HG03457 (cell line): Measurements from ENCODE around the gene SLC7A1.

ENCODE experiments used
- ATAC-seq: cut with Tn5 transposase; IDR thresholded peaks from one replicate; pipeline ENCODE4 v1.9.1; 2021; ENCODE audit warnings: moderate number of reproducible peaks; ENCODE audit not compliant: unreplicated experiment

The SLC7A1 gene

DNA sequence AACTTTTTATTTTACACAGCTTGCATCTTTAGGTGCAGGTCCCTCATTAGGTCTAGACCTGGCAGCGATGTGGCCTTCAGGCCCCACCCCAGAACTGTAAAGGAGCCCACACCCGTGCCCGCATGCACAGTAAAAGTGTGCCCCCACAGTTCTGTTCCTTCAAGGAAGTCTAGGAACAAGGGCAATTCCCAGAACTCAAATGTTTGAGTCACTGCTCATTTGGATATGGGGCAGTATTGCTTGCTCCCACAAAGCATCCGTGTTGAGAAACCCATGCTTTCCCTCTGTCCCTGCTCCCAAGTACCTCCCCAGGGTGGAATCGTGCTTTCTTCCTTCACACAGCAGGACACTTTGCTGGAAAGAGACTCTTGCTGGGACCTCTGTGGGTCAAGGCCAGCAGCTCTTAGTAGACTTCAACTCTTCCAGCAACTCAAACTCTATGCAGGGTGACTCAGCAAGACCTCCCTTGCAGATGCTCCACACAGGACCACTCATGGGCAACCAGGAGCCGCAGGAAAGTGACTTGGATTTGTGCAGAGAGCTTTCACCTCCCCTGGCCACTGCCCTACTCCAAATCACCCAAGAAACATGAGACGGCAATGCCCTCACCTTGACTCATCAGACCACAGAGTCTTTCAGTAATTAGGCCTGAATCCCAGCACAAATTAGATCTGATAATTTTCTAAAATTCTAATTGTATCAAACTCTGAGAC, 12.3 kb downstream of the SLC7A1 start:
- no peak for ATAC-seq

GRCh38 chr13:29582171-29582570, 13.3 kb downstream of the SLC7A1 start:
- no peak for ATAC-seq

- no peak for ATAC-seq
Observed at GRCh38 chr13:29581666-29582065, 13.8 kb downstream of the SLC7A1 start.

DNA sequence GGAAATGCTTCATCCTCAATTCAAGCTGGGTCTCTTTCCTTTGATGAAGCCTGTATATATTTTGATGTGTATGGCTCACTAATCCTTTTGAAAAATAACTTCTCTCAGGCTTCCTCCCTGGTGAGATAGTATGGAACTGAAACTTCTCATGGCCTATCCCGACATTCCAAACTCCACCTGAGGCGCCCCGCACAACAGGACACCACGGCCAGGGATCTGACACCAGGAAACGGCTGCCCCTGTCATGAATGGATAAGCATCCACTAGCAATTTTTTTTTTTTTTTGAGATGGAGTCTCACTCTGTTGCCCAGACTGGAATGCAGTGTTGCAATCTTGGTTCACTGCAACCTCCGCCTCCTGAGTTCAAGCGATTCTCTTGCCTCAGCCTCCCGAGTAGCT, 16.4 kb downstream of the SLC7A1 start:
- no peak for ATAC-seq

DNA sequence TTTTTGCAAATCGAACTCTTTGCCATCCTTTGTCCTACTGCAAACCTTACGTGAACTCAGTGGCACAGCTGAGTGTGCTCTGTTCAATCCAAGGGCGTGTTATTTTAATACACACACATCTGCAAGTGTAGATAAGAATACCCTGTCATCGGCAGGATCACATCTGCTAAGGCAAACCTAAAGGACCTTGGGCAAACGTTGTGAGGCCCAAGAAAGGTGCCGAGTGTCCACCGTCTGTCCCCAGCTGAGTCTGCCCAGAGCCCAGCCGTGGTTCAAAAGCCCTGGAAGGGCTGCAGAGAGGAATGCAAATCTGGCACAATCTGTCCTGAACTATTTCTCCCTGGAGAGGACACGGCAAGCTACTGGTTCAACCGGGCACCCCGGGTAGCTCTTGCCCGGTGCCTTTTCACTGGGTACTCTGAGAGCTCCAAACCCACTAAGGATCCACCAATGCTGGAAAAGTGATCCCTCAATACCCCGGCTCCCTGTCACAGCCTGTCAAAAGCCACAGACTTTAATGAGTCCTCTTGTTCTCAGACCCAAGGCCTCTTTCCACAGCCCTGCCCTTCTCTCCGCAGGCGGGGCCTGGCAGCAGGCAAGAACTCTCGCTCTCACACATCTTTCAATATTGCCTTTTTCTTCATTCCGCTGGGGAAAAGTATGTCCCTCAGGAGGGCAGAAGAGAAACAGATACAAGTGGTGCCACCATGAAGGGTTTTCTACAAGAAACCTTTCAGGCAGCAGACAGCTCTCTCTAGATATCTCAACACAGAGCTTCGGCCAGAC, 17.0 kb downstream of the SLC7A1 start:
- ATAC-seq, result no peak

GRCh38 chr13:29577136-29578051, 18.1 kb downstream of the SLC7A1 start:
- ATAC-seq, result no peak

- ATAC-seq, result no peak
Observed at GRCh38 chr13:29576581-29576980, 18.9 kb downstream of the SLC7A1 start.

- no peak for ATAC-seq
Observed at GRCh38 chr13:29575098-29575497, 20.4 kb downstream of the SLC7A1 start.

DNA sequence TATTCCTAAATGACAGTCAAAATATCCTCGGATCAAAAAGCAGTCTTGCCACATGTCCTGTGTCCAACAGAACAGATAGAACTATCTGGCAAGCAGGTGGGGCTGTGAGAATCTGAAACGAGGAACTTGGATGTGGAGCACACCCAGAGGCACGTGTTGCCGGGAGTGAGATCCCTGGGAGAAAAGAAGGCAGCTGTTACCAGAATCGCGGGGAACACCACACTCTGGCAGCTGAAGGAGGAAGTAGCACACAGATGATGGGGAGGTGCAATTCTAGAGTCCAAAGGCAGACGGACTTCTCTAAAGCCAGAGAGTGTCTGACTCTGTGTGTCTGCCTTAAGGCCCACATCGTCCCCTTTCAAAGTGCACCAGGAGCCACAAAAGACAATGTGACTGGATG, 22.3 kb downstream of the SLC7A1 start:
- no peak for ATAC-seq

DNA sequence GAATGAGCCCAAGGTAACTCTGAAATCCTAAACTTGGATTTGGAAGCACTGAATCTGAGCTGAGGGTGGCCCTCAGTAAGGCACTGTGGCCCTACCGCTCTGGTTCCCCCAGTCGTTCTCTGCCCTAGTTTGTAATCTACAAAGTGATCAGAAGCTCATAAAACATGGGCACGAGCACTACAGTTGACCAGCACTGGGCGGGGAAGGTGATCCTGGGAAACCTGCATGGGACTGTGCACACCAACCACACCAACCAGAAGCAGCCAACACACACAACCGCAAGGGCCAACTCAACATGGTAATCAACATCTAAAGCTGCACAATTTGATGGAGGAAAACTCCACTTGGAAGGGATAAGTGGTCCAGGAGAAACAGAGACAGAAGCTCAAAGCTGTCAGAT, 22.9 kb downstream of the SLC7A1 start:
- no peak for ATAC-seq

DNA sequence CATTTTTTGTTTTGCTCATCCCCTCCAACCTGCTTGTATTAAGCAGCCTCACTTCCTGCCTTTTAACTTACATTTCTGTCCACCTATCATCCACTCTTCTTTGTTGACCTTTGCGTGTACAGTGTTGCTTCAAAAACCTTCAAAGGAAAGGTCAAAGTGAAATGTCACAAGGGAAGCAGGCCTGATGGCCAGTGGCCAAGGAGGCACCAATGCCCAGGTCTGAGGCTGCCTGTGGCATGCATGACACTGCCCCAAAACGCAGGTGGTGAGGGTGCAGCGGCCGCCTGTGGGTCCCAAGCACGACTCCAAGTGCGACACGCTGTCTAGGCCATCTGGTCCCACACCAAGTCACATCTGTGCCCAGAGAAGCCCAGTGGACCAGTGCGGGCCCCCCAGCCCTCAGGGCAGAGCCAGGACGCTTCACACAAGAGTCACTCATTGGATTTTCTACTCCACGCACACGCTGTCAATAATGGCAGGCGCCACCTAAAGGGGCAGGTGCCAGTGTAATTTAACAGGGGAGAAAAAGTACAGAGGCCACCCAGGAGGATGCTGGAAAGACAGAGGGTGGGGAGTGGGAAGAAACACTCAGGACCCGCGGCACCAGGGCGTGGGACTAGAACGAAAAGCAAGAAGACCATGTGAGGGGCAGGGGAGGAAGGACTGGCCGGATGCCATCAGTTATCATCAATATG, 23.5 kb downstream of the SLC7A1 start:
- no peak for ATAC-seq

DNA sequence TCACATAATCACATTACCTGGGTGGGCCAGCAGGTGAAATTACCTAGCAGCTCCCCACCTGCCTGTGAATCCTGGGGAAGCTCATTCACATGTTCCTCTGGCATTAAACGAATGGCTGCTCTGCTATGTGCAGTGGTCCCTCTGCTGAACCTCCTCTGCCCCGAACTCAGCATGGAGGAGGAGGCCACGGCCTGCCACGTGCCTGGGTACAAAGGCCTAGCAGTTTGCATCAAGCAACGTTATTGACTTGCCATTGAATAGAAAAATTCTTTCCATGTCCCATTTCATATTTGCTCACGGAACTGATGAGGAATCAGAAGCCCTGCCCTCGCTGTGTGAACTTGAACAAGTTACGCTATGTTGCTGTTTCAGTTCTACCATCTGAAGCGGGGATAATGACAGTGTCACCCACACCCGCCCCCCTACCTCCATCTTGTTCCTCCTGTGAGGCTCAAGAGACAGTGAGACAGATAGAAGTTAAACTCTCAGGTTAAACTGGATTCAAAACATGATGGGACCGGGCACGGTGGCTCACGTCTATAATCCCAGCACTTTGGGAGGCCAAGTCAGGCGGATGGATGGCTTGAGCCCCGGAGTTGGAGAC, 25.3 kb downstream of the SLC7A1 start:
- ATAC-seq, result no peak

GRCh38 chr13:29569253-29570050, 26.0 kb downstream of the SLC7A1 start:
- ATAC-seq, result no peak

- no peak for ATAC-seq
Observed at GRCh38 chr13:29568731-29569130, 26.8 kb downstream of the SLC7A1 start.

DNA sequence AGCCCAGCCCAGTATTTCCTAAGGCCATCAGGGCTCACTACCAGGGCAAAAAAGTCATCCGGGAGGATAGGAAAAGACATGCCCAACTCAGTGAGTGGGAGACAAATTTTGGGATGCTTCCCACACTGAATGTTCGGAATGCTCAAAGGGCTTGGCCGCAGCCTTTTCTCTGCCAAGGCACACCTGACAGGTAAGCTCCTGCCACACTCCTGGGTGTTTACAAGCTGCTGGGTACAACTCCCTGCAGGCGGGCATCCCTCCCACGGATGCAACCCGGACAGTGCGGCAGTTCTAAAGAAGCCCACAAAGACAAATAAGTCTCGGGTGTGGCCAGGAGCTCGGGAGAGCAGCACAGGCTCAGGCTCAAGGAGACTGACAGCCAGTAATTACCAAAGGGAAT, 28.1 kb downstream of the SLC7A1 start:
- ATAC-seq, result no peak

GRCh38 chr13:29566206-29566605, 29.3 kb downstream of the SLC7A1 start:
- ATAC-seq, result no peak

- no peak for ATAC-seq
Observed at GRCh38 chr13:29564818-29565217, 30.7 kb downstream of the SLC7A1 start.

DNA sequence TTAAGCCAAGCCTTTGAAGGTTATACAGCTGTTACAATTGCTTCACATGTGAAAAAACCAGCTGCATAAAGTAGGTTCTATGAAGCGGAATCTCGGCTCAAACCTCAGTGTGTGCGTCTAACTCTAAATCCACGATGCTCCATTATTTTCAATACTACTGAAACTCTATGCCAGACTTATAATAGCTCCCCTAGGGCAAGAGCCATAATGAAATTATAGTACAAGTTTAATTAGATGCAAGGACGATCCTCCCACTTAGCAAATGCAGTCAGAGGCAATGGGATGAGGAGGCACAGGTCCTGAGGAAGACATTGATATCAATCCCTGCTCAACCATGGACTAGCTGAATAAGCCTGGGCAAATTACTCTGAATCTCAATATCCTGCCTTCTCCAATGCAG, 31.1 kb downstream of the SLC7A1 start:
- no peak for ATAC-seq

DNA sequence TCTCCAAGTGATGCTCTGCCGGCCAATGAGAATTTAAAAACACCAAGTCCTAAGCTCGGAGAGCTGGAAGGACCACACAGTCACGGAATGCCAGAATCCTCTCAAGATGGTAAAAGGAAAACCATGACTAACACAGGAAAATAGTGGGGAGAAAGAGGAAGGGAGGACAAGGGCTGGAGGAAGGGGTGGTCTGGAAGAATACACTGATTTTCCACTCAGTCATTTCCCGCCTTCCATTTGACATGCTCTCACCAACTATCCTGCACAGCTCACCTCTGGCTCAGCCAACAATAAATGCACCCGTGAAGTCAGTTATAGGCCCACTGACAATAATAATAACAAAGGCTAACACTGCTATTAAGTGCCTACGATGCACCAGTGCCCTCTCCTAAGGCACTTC, 31.5 kb downstream of the SLC7A1 start:
- no peak for ATAC-seq
